ENCODE results near the gene ECD.

Gene ECD

DNA sequence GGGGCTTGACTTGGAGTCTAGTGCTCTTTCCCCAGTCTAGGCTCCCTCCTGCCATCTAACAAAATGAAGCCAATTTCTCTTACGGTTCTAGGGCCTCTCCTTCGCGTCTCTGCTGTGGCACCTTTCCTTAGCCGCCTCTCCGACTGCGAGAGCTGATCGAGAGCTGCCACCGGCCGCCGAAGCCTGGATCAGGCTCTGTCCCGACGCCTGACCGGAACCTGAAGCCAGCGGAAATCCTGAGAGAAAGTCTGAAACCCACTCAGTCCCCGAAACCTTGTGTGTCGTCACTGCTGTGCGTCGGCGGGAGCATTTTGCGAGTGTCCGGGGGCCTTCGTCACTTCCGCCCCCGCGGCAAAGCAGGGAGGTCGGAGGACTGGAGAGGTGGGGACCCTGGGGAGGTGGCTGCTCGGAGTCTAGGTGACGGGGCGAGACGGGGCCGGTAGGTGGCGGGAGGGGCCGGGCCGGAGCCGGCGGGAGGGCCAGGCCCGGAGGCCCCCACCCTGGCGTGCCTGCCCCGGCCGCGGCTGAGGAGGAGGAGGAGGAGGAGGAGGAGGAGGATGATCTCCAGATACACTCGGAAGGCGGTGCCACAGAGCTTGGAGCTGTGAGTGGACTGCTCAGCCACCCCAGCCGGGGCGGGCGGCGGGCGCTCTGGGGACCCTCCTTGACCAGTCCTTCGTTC is at the start of gene ECD, which contains the start of gene FAM149B1:
Gene ECD, minus strand, starts transcription at position 226 of the 682 bp plus-strand sequence. CDS start 4,071 bp downstream, outside the sequence.
Gene FAM149B1, plus strand, starts transcription at position 337 of the 682 bp plus-strand sequence. Its CDS starts 221 bp downstream, at position 558.
- Histone ChIP-seq H3K27me3 (ENCODE audit: insufficient read depth, low read length) (no peaks in the 10 kb centered on the region), H3K4me3 (ENCODE audit: low read length) (peak within 1 kb of the TSS; percentile 83), H2AFZ (ENCODE audit: low read depth, low read length) (peak within 1 kb of the TSS; percentile 45), H3K9me3 (ENCODE audit: low read length) (peaks cover under 1% of the 10 kb centered on the region), H3K36me3 (ENCODE audit: insufficient read depth, low read length) (peaks cover 15% of the 10 kb centered on the region), H3K4me1 (ENCODE audit: insufficient read depth, low read length) (peaks cover 5% of the 10 kb centered on the region)

DNA sequence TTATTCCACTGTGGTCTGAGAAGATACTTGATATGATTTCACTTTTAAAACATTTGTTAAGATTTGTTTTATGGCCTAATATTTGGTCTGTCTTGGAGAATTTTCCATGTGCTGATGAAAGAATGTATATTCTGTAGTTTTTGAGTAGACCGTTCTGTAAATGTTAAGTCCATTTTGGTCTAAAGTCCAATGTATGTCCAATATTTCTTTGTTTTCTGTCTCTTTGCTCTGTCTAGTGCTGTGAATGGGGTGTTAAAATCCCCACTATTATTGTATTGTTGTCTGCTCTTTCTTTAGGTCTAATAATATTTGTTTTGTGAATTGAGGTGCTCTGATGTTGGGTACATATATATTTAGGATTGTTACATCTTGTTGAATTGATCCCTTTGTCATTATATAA is 47.9 kb upstream of the ECD start:
- H2AFZ ChIP-seq (ENCODE audit: low read depth, low read length): no peak overlapping the region
- peaks cover 52% of the 10 kb centered on the region for H3K36me3 ChIP-seq (ENCODE audit: insufficient read depth, low read length)
- H3K4me1 ChIP-seq (ENCODE audit: insufficient read depth, low read length): no peaks in the 10 kb centered on the region
- H3K27me3 ChIP-seq (ENCODE audit: insufficient read depth, low read length): no peaks in the 10 kb centered on the region
- H3K4me3 ChIP-seq (ENCODE audit: low read length): no peak overlapping the region
- H3K9me3 ChIP-seq (ENCODE audit: low read length): peaks cover 2% of the 10 kb centered on the region

DNA sequence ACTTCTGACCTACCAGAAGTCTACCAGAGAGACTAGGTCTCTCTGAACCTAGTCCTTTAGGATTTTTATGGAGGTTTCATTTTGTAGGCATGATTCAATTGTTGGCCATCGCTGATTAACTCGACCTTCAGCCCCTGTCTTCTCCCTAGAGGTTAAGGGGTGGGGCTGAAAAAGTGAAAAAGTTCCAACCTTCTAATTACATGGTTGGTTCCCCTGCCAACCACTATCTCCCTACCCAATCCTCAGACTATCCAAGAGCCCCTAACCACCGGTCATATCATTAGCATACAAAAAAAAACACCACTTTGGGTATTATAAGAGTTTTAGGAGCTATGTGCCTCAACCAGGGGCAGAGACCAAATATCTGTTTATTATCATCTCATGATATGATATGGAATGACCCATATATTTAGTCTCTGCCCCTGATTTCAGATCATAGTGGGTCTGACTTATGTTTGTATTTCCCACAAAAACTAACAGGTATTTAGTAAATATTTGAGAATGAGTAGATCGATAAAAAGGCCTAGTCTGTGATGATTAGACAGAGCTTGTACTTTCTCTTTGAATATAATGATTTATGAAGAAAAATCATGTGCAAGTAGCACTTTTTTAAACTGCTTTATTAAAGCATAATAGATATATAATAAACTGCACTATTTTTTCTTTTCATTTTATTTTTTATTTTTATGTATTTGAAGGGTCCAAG is 43.5 kb upstream of the ECD start:
- Histone ChIP-seq H3K9me3 (ENCODE audit: low read length) (peaks cover 6% of the 10 kb centered on the region), H3K4me1 (ENCODE audit: insufficient read depth, low read length) (no peaks in the 10 kb centered on the region), H3K27me3 (ENCODE audit: insufficient read depth, low read length) (no peaks in the 10 kb centered on the region), H2AFZ (ENCODE audit: low read depth, low read length) (no peak overlapping the region), H3K36me3 (ENCODE audit: insufficient read depth, low read length) (peaks cover 35% of the 10 kb centered on the region), H3K4me3 (ENCODE audit: low read length) (no peak overlapping the region)

DNA sequence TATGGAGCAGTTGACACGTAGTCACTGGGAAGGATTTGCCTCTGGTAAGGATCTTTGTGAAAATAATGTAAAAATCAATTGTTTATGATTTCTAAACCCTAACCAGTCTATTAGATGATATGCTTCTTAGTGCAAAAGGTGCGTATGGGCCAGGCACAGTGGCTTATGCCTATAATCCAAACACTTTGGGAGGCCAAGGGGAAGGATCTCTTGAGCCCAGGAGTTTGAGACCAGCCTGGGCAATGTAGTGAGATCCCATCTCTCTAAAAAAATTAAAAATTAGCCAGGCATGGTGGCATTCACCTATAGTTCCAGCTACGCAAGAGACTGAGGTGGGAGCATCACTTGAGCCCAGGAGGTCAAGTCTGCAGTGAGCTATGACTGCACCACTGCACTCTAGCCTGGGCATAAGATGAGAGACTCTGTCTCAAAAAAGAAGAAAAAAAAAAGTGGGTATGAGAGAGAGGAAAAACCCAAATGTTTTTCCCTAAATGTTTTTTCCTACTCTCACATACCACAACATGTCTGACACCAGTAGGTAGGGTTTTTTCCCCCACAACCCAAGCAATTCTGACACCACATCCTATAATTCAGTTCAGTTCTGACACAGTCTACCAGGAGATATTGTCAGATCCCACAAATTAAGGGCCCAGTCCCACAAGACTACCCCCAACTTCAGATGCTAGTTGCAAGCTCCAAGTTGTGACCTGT is 42.7 kb upstream of the ECD start:
- Histone ChIP-seq H2AFZ (ENCODE audit: low read depth, low read length) (no peak overlapping the region), H3K4me3 (ENCODE audit: low read length) (no peak overlapping the region), H3K4me1 (ENCODE audit: insufficient read depth, low read length) (no peaks in the 10 kb centered on the region), H3K9me3 (ENCODE audit: low read length) (peaks cover 8% of the 10 kb centered on the region), H3K27me3 (ENCODE audit: insufficient read depth, low read length) (no peaks in the 10 kb centered on the region), H3K36me3 (ENCODE audit: insufficient read depth, low read length) (peaks cover 29% of the 10 kb centered on the region)

DNA sequence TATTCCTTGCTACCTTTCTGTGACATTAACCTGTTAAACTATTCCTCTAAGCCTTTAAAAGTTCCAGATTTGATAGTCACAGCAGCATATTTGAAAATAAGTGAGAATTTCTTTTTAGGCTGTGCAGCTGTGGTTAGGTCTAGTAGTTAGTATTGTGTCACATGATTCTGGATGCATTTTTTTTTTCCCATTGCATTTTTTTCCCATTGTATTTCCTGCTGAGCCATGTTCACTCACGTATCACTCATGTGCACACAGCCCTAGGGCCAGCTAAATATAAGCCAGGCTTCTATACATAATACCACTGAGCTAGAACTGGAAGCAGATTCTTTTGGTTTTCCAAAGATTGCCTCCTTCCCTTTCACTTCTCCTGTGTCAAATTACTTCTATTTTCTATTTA is 41.9 kb upstream of the ECD start:
- no peak overlapping the region for H2AFZ ChIP-seq (ENCODE audit: low read depth, low read length)
- H3K36me3 ChIP-seq (ENCODE audit: insufficient read depth, low read length): peaks cover 28% of the 10 kb centered on the region
- H3K4me3 ChIP-seq (ENCODE audit: low read length): no peak overlapping the region
- H3K4me1 ChIP-seq (ENCODE audit: insufficient read depth, low read length): no peaks in the 10 kb centered on the region
- peaks cover 8% of the 10 kb centered on the region for H3K9me3 ChIP-seq (ENCODE audit: low read length)
- H3K27me3 ChIP-seq (ENCODE audit: insufficient read depth, low read length): no peaks in the 10 kb centered on the region

DNA sequence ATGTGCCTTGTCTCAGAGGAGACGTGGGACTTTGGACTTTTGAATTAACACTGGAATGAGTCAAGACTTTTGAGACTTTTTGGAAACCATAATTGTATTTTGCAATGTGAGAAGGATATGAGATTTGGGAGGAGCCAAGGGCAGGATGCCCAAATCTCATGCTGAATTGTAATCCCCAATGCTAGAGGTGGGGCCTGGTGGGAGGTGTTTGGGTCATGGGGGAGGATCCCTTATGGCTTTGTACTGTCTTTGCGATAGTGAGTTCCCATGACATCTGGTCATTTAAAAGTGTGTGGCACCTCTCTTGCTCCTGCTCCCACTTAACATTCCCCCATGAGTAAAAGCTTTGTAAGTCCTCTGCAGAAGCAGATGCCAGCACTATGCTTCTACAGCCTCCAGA is 40.1 kb upstream of the ECD start:
- Histone ChIP-seq H3K9me3 (ENCODE audit: low read length) (peaks cover 8% of the 10 kb centered on the region), H3K4me3 (ENCODE audit: low read length) (no peak overlapping the region), H3K27me3 (ENCODE audit: insufficient read depth, low read length) (no peaks in the 10 kb centered on the region), H2AFZ (ENCODE audit: low read depth, low read length) (no peak overlapping the region), H3K36me3 (ENCODE audit: insufficient read depth, low read length) (peaks cover 32% of the 10 kb centered on the region), H3K4me1 (ENCODE audit: insufficient read depth, low read length) (no peaks in the 10 kb centered on the region)

DNA sequence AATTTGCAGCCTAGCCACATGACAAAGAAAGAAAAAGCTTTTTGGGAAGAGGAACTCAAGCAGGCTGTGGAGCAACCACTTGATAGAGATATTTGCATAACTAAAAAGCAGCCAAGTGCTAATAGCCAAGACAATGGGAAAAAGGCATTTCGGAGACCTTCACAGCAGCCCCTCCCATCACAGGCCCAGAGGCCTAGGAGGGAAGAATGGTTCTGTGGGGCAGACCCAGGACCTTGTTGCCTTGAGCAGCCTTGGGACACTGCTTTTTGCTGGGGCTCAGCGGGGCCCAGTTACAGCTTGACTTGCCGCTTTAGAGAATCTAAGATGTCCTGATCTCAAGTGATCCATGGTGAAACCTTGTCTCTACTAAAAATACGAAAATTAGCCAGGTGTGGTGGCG is 38.6 kb upstream of the ECD start:
- no peaks in the 10 kb centered on the region for H3K27me3 ChIP-seq (ENCODE audit: insufficient read depth, low read length)
- H2AFZ ChIP-seq (ENCODE audit: low read depth, low read length): no peak overlapping the region
- no peaks in the 10 kb centered on the region for H3K4me1 ChIP-seq (ENCODE audit: insufficient read depth, low read length)
- peaks cover 32% of the 10 kb centered on the region for H3K36me3 ChIP-seq (ENCODE audit: insufficient read depth, low read length)
- H3K9me3 ChIP-seq (ENCODE audit: low read length): peaks cover 8% of the 10 kb centered on the region
- no peak overlapping the region for H3K4me3 ChIP-seq (ENCODE audit: low read length)

DNA sequence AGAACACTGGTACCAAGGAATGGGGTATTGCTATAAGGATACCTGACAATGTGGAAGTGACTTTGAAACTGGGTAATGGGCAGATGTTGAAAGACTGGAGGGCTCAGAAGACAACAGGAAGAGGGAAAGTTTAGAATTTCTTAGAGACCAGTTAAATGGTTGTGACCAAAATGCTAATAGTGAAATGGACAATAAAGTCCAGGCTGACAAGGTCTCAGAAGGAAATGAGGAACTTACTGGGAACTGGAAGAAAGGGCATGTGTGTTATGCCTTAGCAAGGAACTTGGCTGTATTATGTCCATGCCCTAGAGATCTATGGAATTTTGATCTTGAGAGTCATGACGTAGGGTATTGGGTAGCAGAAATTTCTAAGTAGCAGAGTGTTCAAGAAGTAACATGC is 38.1 kb upstream of the ECD start:
- H2AFZ ChIP-seq (ENCODE audit: low read depth, low read length): no peak overlapping the region
- peaks cover 28% of the 10 kb centered on the region for H3K36me3 ChIP-seq (ENCODE audit: insufficient read depth, low read length)
- no peaks in the 10 kb centered on the region for H3K27me3 ChIP-seq (ENCODE audit: insufficient read depth, low read length)
- H3K4me3 ChIP-seq (ENCODE audit: low read length): no peak overlapping the region
- peaks cover 8% of the 10 kb centered on the region for H3K9me3 ChIP-seq (ENCODE audit: low read length)
- H3K4me1 ChIP-seq (ENCODE audit: insufficient read depth, low read length): no peaks in the 10 kb centered on the region

DNA sequence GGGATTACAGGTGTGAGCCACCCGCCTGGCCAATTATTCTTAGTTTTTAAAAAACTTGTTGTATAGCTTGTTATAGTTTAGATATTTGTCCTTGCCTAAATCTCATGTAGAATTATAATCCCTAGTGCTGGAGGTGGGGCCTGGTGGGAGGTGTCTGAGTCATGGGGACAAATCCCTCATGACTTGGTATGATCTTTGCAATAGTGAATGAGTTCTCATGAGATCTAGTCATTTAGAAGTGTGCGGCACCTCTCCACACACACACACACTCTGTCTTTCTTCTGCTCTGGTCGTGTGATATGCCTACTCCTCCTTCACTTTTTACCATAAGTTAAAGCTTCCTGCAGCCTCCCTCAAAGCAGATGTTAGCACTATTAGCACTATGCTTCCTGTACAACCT is 37.3 kb upstream of the ECD start:
- Histone ChIP-seq H3K4me3 (ENCODE audit: low read length) (no peak overlapping the region), H2AFZ (ENCODE audit: low read depth, low read length) (no peak overlapping the region), H3K36me3 (ENCODE audit: insufficient read depth, low read length) (peaks cover 25% of the 10 kb centered on the region), H3K9me3 (ENCODE audit: low read length) (peaks cover 8% of the 10 kb centered on the region), H3K4me1 (ENCODE audit: insufficient read depth, low read length) (no peaks in the 10 kb centered on the region), H3K27me3 (ENCODE audit: insufficient read depth, low read length) (no peaks in the 10 kb centered on the region)

DNA sequence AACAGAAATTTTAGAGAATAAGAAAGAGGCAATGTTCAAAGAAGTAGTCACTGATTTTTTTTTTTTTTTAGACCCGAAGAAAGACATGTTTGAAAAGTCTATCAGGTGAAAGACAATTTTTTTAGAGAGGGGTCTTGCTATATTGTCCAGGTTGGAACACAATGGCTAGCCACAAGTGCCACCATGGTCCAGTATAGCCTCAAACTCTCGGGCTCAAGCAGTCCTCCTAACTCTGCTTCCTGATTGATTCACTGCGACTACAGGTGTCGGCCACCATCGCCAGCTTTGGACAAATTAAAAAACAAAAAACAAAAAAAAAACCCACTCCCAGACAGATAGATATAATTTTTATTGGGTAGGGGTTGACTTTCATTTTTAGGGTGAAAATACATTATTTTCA is 22.4 kb upstream of the ECD start:
- no peaks in the 10 kb centered on the region for H3K4me1 ChIP-seq (ENCODE audit: insufficient read depth, low read length)
- H2AFZ ChIP-seq (ENCODE audit: low read depth, low read length): no peak overlapping the region
- H3K9me3 ChIP-seq (ENCODE audit: low read length): no peaks in the 10 kb centered on the region
- H3K27me3 ChIP-seq (ENCODE audit: insufficient read depth, low read length): no peaks in the 10 kb centered on the region
- peaks cover 21% of the 10 kb centered on the region for H3K36me3 ChIP-seq (ENCODE audit: insufficient read depth, low read length)
- H3K4me3 ChIP-seq (ENCODE audit: low read length): no peak overlapping the region

DNA sequence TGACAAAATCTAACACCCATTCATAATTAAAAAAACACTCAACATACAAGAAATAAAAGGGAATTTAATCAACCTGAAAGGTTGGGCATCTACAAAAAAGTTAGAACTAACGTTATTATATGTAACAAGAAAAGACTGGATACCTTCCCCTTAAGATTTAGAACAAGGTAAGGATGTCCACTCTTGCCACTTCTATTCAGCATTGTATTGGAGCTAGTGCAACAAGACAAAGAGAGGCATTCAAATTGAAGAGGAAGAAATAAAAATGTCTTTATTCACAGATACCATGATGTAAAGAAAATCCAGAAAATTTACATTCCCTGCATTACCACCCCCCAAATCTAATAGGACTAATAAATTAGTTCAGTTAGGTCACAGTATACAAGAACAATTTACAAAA is 18.5 kb upstream of the ECD start:
- Histone ChIP-seq H2AFZ (ENCODE audit: low read depth, low read length) (no peak overlapping the region), H3K27me3 (ENCODE audit: insufficient read depth, low read length) (no peaks in the 10 kb centered on the region), H3K9me3 (ENCODE audit: low read length) (no peaks in the 10 kb centered on the region), H3K4me3 (ENCODE audit: low read length) (no peak overlapping the region), H3K36me3 (ENCODE audit: insufficient read depth, low read length) (peaks cover 21% of the 10 kb centered on the region), H3K4me1 (ENCODE audit: insufficient read depth, low read length) (no peaks in the 10 kb centered on the region)

DNA sequence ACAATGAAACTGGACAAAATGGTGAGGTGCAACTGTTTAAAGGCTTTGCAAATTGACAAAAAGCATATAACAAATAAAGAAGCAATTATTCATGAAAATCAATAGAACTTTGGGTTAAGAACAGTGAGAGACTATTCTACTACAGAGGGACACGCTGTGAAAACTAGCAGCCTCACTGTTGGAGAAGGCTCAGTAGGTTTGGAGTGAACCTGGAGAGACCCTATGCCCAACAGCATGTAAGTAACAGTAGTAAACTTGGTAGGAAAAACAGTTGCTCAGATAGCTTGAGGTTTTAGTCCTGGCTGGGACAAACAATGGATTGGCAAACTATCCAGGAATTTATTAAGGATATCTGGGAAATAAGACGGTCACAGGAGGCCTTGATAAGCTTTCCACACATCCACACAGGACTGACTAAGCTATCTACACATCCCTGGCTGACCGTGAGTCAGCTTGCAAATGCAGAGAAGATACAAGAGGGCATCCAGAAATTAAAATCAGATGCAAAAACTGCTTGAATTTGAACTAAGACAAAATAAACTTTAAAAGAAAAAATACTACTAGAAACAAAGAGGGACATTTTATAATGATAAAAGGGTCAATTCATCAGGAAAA is 16.0 kb upstream of the ECD start:
- H3K36me3 ChIP-seq (ENCODE audit: insufficient read depth, low read length): peaks cover 33% of the 10 kb centered on the region
- no peaks in the 10 kb centered on the region for H3K9me3 ChIP-seq (ENCODE audit: low read length)
- H2AFZ ChIP-seq (ENCODE audit: low read depth, low read length): no peak overlapping the region
- H3K4me3 ChIP-seq (ENCODE audit: low read length): no peak overlapping the region
- no peaks in the 10 kb centered on the region for H3K4me1 ChIP-seq (ENCODE audit: insufficient read depth, low read length)
- H3K27me3 ChIP-seq (ENCODE audit: insufficient read depth, low read length): no peaks in the 10 kb centered on the region

DNA sequence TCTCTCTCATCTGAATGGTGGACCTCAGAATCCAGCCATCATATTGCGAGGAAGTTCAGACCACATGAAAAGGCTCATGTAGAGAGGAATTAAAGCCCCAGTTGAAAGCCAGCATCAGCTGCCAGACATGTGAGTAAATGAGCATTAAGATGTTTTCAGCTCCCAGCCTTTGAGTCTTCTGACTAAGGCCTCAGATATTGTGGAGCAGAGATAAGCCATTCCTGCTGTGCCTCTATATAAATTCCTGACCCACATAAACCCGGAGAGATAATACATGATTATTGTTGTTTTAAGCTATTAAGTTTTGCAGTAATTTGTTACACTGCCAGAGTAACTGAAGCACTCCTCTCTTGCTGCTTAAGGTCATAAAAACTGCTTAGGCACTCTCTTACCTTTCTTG is 14.8 kb upstream of the ECD start:
- Histone ChIP-seq H3K27me3 (ENCODE audit: insufficient read depth, low read length) (no peaks in the 10 kb centered on the region), H3K4me1 (ENCODE audit: insufficient read depth, low read length) (no peaks in the 10 kb centered on the region), H3K4me3 (ENCODE audit: low read length) (no peak overlapping the region), H3K36me3 (ENCODE audit: insufficient read depth, low read length) (peaks cover 40% of the 10 kb centered on the region), H3K9me3 (ENCODE audit: low read length) (no peaks in the 10 kb centered on the region), H2AFZ (ENCODE audit: low read depth, low read length) (no peak overlapping the region)

All from neuron (in vitro differentiated cells).